Stimulated activated CD8-positive, alpha-beta memory T cell treated with anti-CD3 and anti-CD28 coated beads, Interleukin-12 subunit alpha, Interleukin-12 subunit beta, amount 100 ng/mL, for 4 hours (primary cell): ENCODE measurements around the gene SACS.
A peak's percentile ranks its signal among the peaks of the same experiment; 100 is the strongest.
"Not testable (repeated sequence)": the region's sequence is repeated elsewhere in the genome, so short reads cannot be mapped to it uniquely, and the experiment has no call there.

Source experiments
- DNase-seq: peaks from one replicate; pipeline ENCODE4 v3.0.0-alpha.2; 2020; ENCODE audit warnings: low read depth

Gene SACS

GRCh38 chr13:23408026-23408425, 25.5 kb downstream of the SACS start:
- DNase-seq: no peak

GRCh38 chr13:23401156-23401555, 32.3 kb downstream of the SACS start:
- DNase-seq: not testable (repeated sequence)

GRCh38 chr13:23399347-23399746, 34.2 kb downstream of the SACS start:
- DNase-seq: no peak

- no peak for DNase-seq
Measured at GRCh38 chr13:23394821-23395220, 38.7 kb downstream of the SACS start.

GRCh38 chr13:23392925-23393645, 40.4 kb downstream of the SACS start:
- no peak for DNase-seq

GRCh38 chr13:23392313-23392712, 41.2 kb downstream of the SACS start:
- DNase-seq: no peak

- DNase-seq: no peak
Measured at GRCh38 chr13:23391752-23392151, 41.8 kb downstream of the SACS start.

- DNase-seq: no peak
Measured at GRCh38 chr13:23386533-23386932, 47.0 kb downstream of the SACS start.

- no peak for DNase-seq
Measured at GRCh38 chr13:23385931-23386330, 47.6 kb downstream of the SACS start.

- DNase-seq: no peak
Measured at GRCh38 chr13:23384111-23384510, 49.4 kb downstream of the SACS start.

GRCh38 chr13:23383151-23383550, 50.4 kb downstream of the SACS start:
- no peak for DNase-seq

GRCh38 chr13:23381866-23382265, 51.6 kb downstream of the SACS start:
- DNase-seq: no peak

GRCh38 chr13:23380534-23380933, 53.0 kb downstream of the SACS start:
- no peak for DNase-seq

GRCh38 chr13:23377983-23378632, 55.4 kb downstream of the SACS start:
- DNase-seq: peak; percentile 24

- no peak for DNase-seq
Measured at GRCh38 chr13:23377579-23377978, 55.9 kb downstream of the SACS start.

- DNase-seq: peak; percentile 96
Measured at GRCh38 chr13:23375001-23375971, 58.2 kb downstream of the SACS start.

GRCh38 chr13:23372264-23372906, 61.1 kb downstream of the SACS start:
- DNase-seq: no peak

GRCh38 chr13:23367907-23368306, 65.6 kb downstream of the SACS start:
- no peak for DNase-seq

- no peak for DNase-seq
Measured at GRCh38 chr13:23365652-23366051, 67.8 kb downstream of the SACS start.

GRCh38 chr13:23359882-23360281, 73.6 kb downstream of the SACS start:
- DNase-seq: no peak

- no peak for DNase-seq
Measured at GRCh38 chr13:23357349-23357748, 76.2 kb downstream of the SACS start.

- no peak for DNase-seq
Measured at GRCh38 chr13:23356368-23356767, 77.1 kb downstream of the SACS start.
